Superior temporal gyrus (tissue), 1 donor: ENCODE measurements around the gene S100A14.
"Not testable (repeated sequence)": the region's sequence is repeated elsewhere in the genome, so short reads cannot be mapped to it uniquely, and the experiment has no call there.

Experiments
- DNase-seq: peaks from one replicate; pipeline ENCODE4 v3.0.0-alpha.2; 2016; ENCODE audit errors: extremely low spot score

S100A14 gene

GRCh38 chr1:153616144-153616916 is at the start of gene S100A14:
S100A14 (minus strand) TSS chr1:153616325; CDS start chr1:153615858, 467 bp downstream.
- DNase-seq: no peak

GRCh38 chr1:153663211-153663610 is 47.1 kb upstream of the S100A14 start:
- no peak for DNase-seq

- DNase-seq: no peak
Observed at GRCh38 chr1:153662269-153662668, 46.1 kb upstream of the S100A14 start.

- no peak for DNase-seq
Observed at GRCh38 chr1:153661111-153661708, 45.1 kb upstream of the S100A14 start.

GRCh38 chr1:153659656-153660055 is 43.5 kb upstream of the S100A14 start:
- DNase-seq: no peak

GRCh38 chr1:153659175-153659534 is 43.0 kb upstream of the S100A14 start:
- no peak for DNase-seq

GRCh38 chr1:153658400-153659174 is 42.5 kb upstream of the S100A14 start, which contains the start of gene SNAPIN:
SNAPIN (plus strand) TSS chr1:153658703; CDS start chr1:153658744, 41 bp downstream.
- DNase-seq: peak; percentile 91

- no peak for DNase-seq
Observed at GRCh38 chr1:153655333-153655732, 39.2 kb upstream of the S100A14 start.

- no peak for DNase-seq
Observed at GRCh38 chr1:153652805-153653500, 36.8 kb upstream of the S100A14 start.

- DNase-seq: no peak
Observed at GRCh38 chr1:153651771-153652170, 35.6 kb upstream of the S100A14 start.

- DNase-seq: peak; percentile 87
Observed at GRCh38 chr1:153649863-153650235, 33.7 kb upstream of the S100A14 start.

GRCh38 chr1:153649137-153649862 is 33.2 kb upstream of the S100A14 start:
- no peak for DNase-seq

GRCh38 chr1:153648000-153648643 is 32.0 kb upstream of the S100A14 start:
- DNase-seq: no peak

- no peak for DNase-seq
Observed at GRCh38 chr1:153647346-153647714, 31.2 kb upstream of the S100A14 start.

GRCh38 chr1:153646672-153647345 is 30.7 kb upstream of the S100A14 start:
- no peak for DNase-seq

- DNase-seq: no peak
Observed at GRCh38 chr1:153643816-153644215, 27.7 kb upstream of the S100A14 start.

- no peak for DNase-seq
Observed at GRCh38 chr1:153643100-153643499, 27.0 kb upstream of the S100A14 start.

- DNase-seq: no peak
Observed at GRCh38 chr1:153642161-153642560, 26.0 kb upstream of the S100A14 start.

- DNase-seq: no peak
Observed at GRCh38 chr1:153640861-153641260, 24.7 kb upstream of the S100A14 start.

- DNase-seq: not testable (repeated sequence)
Observed at GRCh38 chr1:153640213-153640612, 24.1 kb upstream of the S100A14 start.
